Measurements from ENCODE around the gene HBM.
"Not testable (repeated sequence)": the region's sequence is repeated elsewhere in the genome, so short reads cannot be mapped to it uniquely, and the experiment has no call there.

The HBM gene

GRCh38 chr16:146646-147045, 19.1 kb upstream of the HBM start:
- no peak for DNase-seq (ENCODE audit: low spot score)

DNA sequence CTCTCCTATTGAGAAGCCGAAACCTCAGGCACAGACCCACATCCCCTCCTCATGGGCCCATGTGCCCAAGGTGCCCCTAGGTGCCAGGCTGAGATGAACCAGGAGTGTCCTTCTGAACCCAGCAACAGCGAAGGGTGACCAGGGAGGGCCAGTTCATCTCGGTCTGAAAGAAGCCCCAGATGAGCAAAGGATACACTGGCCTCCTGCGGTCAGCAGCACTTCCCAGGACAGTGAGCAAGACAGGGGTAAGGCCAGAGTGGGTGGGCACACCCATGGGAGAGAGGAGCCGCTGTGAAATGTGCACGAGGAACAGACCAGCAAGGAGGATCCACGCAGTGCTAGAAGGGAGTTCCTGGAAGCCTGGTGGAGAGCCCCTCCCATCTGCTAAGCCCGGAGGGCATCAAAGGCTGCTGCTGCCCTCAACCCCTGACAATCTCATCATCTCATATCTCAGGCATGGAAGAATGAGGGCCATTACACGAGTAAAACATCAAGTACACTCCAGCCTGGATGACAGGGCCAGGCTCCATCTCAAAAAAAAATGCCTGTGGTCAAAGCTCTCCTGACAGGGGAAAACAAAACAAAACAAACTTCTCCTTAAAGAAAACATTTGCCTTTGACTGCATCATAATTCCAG, 16.6 kb upstream of the HBM start:
- no peak for DNase-seq (ENCODE audit: low spot score)

GRCh38 chr16:152141-153128, 13.3 kb upstream of the HBM start, which contains the start of gene HBZ:
Gene HBZ, plus strand, starts transcription at chr16:152644. Its CDS starts 266 bp downstream, at chr16:152910.
- no peak for DNase-seq (ENCODE audit: low spot score)

- not testable (repeated sequence) for DNase-seq (ENCODE audit: low spot score)
Observed at GRCh38 chr16:153129-153521, 12.7 kb upstream of the HBM start.

- DNase-seq (ENCODE audit: low spot score): not testable (repeated sequence)
Observed at GRCh38 chr16:153550-154216, 12.1 kb upstream of the HBM start.

- DNase-seq (ENCODE audit: low spot score): no peak
Observed at GRCh38 chr16:154217-155030, 11.4 kb upstream of the HBM start.

DNA sequence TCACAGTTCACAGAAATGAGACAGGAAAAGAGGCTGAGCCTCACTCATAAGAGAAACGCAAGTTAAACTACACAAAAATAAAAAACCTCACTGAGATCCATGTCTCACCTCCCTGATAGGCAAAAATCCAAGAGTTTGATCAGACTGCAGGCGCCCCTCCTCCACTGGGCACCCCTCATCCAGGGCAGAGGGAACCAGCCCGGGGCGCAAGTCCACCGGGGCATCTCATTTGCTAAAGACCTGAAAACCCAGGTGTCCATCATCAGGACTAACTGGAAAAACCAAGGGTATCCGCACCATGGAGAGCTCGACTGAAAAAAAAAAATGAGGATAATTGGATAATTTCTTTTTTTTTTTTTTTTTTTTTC, 10.8 kb upstream of the HBM start:
- no peak for DNase-seq (ENCODE audit: low spot score)

DNA sequence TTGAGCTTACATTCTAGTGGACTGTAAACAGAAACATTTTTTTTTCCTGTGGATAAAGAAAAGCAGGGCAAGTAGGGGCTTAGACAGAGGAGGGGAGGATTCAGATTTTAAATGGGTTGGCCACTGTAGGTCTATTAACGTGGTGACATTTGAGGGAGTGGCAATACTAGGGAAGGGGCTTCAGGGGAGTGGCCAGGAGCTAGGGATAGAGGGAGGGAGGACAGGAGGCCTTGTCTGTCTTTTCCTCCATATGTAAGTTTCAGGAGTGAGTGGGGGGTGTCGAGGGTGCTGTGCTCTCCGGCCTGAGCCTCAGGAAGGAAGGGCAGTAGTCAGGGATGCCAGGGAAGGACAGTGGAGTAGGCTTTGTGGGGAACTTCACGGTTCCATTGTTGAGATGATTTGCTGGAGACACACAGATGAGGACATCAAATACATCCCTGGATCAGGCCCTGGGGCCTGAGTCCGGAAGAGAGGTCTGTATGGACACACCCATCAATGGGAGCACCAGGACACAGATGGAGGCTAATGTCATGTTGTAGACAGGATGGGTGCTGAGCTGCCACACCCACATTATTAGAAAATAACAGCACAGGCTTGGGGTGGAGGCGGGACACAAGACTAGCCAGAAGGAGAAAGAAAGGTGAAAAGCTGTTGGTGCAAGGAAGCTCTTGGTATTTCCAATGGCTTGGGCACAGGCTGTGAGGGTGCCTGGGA, 6.5 kb upstream of the HBM start:
- DNase-seq (ENCODE audit: low spot score): no peak

DNA sequence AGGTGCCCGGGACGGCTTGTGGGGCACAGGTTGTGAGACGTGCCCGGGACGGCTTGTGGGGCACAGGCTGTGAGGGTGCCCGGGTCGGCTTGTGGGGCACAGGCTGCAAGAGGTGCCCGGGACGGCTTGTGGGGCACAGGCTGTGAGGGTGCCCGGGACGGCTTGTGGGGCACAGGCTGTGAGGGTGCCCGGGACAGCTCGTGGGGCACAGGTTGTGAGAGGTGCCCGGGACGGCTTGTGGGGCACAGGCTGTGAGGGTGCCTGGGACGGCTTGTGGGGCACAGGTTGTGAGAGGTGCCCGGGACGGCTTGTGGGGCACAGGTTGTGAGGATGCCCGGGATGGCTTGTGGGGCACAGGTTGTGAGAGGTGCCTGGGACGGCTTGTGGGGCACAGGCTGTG, 5.5 kb upstream of the HBM start:
- not testable (repeated sequence) for DNase-seq (ENCODE audit: low spot score)

- DNase-seq (ENCODE audit: low spot score): no peak
Observed at GRCh38 chr16:160691-161190, 5.0 kb upstream of the HBM start.

GRCh38 chr16:162271-162991, 3.3 kb upstream of the HBM start:
- no peak for DNase-seq (ENCODE audit: low spot score)

DNA sequence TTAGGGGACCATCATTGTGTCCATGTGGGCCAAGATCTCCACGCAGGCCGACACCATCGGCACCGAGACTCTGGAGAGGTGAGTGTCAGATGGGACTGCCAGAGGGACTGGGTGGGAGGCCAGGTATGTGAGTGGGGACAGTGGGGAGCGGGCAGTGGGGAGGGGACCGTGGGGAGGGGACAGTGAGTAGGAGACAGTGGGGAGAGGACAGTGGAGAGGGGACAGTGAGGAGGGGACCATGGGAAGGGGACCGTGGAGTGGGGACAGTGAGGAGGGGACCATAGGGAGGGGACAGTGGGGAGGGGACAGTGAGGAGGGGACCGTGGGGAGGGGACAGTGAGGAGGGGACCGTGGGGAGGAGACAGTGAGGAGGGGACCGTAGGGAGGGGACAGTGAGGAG, 2.6 kb upstream of the HBM start:
- not testable (repeated sequence) for DNase-seq (ENCODE audit: low spot score)

DNA sequence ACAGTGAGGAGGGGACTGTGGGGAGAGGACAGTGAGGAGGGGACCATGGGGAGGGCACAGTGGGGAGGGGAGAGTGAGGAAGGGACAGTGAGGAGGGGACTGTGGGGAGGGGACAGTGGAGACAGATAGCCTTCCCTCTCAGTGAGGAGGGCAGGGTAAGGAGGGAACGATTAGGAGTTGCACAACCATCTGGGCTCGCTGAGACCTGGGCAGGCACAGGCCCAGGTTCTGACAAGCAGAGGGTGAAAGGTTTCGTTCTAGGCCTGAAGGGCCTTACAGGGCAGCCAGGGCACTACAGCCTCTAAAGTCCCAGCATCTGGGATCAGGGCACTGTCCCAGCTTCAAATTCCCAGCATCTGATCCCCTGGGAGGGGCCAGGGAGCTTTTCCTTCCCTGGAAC, 2.1 kb upstream of the HBM start:
- DNase-seq (ENCODE audit: low spot score): not testable (repeated sequence)

GRCh38 chr16:164134-164823, 1.5 kb upstream of the HBM start:
- DNase-seq (ENCODE audit: low spot score): not testable (repeated sequence)

DNA sequence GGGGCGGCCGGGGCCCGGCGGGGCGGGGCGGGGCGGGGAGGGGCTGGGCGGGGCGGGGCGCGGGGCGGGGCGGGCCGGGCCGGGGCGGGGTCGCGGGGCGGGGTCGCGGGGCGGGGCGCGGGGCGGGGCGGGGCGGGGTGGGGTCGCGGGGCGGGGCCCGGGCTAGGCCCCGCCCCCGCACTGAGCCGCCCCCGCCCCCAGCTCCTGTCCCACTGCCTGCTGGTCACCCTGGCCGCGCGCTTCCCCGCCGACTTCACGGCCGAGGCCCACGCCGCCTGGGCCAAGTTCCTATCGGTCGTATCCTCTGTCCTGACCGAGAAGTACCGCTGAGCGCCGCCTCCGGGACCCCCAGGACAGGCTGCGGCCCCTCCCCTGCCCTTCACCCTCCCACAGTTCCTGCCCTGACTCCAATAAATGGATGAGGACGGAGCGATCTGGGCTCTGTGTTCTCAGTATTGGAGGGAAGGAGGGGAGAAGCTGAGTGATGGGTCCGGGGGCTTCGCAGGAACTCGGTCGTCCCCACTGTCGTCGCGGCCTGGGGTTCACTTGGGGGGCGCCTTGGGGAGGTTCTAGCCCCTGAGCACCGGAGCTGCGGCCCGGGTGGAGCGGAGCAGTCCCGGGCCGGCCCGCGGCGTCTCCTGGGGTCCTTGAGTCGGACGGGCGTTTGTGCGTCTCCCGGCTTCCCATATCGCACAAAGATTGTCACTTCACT, 795 bp upstream of the HBM start:
- no peak for DNase-seq (ENCODE audit: low spot score)

GRCh38 chr16:166375-167121, 770 bp downstream of the HBM start:
- no peak for DNase-seq (ENCODE audit: low spot score)

DNA sequence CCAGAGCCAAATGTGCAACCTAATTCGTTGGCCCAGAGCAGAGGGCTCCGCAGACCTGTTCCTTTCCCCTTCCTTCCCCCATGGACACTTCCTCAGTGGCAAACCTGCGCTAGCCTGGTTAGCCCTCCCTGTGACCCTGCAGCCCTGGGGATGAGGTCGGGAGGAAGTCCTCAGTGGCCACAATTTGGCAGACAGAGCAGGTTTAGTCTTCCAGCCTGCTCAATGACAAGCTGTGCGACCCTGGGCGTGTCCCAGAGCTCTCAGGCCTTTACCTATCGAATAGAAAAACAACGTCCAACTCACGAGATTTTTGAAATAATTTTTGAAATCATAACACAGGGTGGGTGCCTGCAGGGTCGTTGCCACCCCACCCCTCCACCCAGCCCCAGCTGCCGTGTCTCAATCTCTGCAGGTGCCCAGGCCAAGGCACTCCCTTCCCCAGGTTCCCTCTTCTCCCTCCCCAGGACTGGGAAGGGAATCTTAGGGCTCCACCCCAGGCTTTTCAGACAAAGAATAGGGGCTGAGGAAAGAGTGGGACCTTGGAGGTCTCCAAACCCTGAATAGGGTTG, 1.4 kb downstream of the HBM start:
- no peak for DNase-seq (ENCODE audit: low spot score)

GRCh38 chr16:168424-168823, 2.6 kb downstream of the HBM start:
- no peak for DNase-seq (ENCODE audit: low spot score)
